EL (cell line): ENCODE results near the gene CLMN.
"Not testable (repeated sequence)": the region's sequence is repeated elsewhere in the genome, so short reads cannot be mapped to it uniquely, and the experiment has no call there.

Experiments
- DNase-seq: peaks from one replicate; pipeline ENCODE4 v3.0.0-alpha.2; 2016

The CLMN gene

DNA sequence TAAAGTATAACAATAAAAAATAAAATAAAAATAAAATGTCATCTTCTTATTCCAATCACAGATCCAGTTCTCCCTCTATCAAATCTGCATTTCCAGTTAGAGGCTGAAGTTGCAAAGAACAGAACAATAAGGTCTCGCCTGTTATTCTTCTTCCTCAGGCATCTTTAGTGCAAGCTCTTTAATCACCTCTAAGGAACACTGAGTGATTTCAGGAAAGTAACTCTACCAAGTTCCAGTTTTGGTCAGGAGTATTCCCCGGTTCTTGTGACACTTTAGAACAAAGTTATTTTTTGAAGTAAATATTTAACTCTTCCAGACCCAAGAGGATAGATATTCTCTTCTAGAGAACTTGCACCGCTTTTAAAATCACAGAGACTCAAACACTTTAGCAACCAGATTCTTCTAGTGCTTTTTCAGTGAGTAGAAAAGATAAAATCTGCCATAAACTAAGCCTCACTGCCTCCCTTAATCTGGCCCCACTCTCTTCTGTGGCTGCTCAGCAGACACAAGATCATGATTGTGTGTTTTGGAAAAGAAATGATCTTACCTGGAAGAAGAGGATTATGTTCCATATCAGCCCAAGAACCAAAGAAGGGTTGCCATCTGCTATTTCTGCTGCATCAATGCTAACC, 104.5 kb downstream of the CLMN start:
- DNase-seq = no peak

DNA sequence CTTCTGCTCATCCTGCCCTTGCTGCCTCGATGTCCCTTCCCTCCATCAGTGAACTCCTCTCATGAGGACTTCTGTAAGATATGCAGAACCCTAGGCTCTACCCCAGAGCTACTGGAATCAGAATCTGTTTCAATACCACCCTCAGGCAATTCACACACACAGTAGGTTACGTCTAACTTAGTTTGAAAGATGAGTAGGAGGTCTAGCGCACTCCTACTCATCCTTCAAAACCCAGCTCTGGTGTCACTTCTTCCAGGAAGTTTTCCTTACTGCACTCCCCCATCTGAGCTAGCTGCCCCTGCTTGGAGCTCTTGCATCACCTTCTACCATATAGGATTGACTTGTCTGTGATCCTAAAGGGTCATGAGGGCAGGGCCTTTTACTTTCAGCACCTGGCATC, 105.9 kb downstream of the CLMN start:
- DNase-seq = no peak

DNA sequence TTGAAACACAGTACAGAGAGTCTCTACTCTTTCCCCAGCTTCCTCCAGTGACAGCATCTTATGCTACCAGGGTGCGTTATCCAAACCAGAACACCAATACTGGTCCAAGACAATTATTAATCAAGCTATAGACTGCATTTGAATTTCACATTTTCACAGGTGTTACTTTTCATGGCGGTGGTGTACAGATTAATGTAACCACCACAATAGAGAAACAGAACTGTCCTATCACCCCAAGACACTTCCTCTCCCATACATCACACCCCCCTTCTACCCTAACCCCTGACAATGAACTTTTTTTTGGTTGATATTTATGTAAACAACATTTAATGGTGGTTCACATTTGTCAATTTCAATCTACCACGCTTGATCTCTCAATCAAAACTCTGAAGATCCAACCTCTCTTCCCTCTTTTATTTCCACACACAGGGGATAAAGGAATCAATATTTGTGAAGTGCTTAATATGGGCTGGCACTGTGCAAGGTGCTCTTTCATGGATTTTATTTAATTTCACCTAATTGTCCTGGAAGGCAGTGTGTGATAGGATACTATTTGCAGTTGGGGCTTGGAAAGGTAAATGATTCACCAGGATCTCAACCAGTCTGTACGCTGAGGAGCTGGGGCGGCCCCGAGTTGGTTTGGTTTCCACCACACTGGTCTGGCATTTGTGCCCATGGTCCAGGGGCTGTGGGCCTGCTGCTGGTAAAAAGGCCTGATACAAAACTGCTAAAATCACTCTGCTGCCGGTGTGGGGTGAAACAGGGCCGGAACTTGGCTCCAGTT, 107.8 kb downstream of the CLMN start:
- DNase-seq = no peak

DNA sequence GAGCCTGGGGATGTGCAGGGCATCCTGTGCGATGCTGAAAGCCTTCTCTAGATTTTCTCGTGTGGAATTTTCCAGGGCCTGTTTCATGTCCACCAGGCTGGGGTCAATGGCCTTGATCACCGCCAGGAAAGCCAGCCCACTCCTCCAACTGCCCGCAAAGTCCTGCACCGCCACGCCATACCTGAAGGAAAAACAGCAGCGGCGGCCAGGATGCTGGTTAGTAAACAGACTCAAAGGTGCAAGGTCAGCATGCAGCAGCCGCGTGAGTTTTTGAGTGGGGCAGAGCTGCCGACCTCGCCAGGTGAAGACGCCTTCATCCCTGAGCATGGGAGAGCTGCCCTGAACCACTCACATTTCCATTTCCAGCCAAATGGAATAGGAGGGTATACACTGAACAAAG, 109.0 kb downstream of the CLMN start:
- DNase-seq = no peak

DNA sequence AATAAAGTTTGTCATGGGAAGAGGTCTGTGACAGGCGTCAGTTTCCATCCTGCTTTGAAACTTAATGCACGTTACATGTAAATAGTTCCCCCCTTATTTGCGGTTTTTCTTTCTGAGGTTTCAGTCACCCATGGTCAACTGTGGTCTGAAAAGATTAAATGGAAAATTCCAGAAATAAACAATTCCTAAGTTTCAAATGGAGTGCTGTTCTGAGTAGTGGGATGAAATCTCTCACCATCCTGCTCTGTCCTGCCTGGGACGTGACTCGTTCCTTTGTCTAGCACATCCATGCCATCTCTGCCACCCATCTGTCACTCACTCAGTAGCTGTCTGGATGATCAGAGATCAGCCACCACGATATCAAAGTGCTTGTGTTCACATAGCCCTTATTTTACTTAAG, 111.1 kb downstream of the CLMN start:
- no peak for DNase-seq

DNA sequence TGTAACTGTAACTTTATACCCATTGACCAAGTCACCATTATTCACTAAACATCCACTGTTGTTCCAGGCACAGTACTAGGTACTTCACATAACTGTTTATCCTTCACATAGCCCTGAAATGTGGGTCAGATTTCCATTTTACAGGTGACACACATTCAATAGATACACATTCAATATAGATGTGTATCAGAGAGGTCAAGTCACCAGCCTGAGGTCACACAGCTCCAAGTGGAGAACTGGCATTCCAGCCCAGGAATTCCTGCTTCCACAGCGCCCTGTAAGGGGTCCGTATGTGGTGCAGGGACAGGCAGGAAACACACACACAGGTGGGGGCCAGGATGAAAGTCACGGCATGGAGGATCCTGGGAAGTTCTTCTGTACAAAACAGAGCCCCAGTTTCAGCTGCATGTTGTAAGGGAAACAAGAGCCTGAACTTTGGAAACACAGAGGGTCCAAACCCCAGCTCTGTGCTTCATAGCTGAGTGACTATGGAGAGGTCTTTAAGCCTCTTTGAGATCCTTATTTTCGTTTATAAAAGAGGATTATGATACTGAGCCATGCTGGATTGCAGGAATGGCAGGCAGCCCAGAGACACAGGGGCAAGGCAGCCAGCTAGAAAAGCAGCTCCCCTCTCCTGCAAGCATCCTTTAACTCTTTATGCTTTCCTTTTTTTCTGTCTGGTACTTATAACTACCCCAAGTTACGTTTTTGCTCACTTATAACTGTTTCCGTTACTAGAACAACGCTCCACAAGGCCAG, 112.1 kb downstream of the CLMN start:
- no peak for DNase-seq

DNA sequence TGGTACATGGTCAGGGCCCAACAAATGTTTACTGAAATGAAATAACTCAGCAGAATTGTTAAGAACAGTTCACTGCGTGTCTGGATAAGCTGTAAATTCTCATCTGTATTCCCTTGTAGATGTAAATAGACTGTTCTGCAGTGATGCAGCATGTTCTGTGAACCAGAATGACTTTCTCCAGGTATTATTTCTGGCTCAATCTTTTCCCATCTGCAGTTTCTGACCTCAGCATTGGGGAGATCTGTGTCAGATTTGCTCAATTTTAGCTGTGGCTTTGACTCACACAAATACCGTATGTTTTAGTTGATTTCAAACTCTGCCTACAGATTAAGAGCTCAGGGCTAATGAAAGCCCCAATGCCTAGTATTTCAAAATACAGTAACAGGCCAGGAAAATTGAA, 113.2 kb downstream of the CLMN start:
- DNase-seq = no peak

DNA sequence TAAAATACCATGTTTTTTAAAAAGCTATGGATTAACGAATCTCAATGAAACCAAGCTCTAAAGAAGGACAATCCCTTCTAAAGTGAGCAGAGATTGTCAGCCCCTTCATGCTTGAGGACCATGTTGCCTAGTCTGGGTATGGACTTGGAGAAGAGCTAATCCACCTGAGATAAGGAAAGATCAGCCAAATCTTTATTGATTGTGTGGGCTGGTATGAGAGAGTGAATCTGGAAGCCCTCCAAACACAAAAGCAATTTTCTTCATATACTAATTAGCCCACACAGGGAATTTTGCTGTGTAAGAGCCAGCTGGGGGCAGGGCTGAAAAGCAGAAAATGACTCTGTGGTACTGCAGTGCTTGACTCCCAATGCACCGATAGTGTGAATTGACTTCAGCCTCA, 115.0 kb downstream of the CLMN start:
- DNase-seq = no peak

DNA sequence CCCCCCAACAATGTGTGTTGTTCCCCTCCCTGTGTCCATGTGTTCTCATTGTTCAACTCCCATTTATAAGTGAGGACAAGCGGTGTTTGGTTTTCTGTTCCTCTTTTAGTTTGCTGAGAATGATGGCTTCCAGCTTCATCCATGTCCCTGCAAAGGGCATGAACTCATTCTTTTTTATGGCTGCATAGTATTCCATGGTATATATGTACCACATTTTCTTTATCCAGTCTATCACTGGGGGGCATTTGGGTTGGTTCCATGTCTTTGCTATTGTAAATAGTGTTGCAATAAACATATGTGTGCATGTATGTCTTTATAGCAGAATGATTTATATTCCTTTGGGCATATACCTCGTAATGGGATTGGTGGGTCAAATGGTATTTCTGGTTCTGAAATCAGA, 118.0 kb downstream of the CLMN start:
- DNase-seq = not testable (repeated sequence)

DNA sequence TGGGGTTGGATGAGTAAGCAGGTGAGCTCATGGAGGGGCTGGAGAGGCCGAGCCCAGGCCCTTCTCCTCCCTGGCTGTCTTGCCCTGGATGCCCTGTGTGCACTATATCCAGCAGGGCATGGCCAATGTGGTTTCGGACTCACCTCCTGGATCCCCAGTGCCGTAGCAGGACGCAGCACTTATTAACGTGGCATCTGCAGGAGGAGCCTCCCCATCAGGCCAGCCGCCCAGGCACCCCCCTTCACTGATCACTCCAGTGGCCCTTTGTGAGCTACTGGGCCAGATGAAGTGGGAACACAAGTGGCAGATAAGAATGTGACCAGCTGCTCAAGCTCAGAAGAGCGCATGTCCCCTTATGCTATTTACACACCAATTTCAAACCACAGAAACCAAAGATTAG, 119.3 kb downstream of the CLMN start:
- no peak for DNase-seq

DNA sequence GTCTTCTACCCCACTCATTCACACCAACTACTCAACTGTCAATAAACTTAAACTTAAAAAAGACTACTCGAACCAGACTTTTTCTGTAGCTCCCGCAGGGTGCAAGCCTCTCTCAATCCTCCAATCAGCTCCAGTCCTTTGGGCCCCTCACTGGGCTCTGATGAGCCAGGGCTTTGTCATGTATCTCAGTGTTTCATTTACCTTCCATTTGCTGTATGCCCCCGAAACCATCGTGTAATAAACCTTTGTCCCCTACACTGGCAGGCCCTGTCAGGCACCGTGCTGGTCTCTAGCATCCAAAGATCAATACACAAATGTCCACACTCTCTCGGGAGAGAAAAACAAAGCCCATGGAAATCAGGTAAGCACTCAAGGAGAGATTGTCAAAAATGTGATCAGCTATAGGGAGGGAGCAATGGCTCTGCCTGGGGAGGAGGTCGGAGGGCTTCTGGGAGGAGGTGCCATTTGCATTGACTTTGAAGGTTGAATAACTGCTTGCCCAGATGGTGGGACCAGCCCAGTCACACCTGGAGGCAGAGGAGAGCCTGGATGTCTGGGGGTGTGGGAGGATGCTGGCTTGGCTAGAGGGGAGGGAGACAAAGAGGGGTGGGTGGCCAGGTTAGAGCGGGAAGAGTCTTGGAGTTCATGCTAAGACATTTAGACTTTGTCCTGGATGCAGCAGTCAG, 120.3 kb downstream of the CLMN start:
- no peak for DNase-seq

DNA sequence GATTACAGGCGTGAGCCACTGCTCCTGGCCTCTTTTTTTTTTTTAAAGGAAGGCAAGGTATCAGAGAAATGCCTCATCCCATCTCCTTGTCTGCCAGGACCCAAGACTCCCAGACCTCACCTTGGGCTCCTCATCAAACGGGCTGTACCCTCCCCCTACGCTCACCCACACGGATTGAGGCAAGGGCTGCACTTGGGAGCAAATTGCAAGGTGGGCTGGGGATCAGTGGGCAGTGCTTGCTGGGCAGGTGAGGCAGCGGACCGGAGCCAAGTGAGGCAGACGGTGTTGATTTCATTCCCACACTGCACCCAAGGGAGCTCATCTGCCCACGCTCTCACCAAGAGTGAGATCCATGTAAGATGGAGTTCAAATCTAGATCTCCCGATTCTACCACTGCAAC, 121.4 kb downstream of the CLMN start:
- DNase-seq = no peak

DNA sequence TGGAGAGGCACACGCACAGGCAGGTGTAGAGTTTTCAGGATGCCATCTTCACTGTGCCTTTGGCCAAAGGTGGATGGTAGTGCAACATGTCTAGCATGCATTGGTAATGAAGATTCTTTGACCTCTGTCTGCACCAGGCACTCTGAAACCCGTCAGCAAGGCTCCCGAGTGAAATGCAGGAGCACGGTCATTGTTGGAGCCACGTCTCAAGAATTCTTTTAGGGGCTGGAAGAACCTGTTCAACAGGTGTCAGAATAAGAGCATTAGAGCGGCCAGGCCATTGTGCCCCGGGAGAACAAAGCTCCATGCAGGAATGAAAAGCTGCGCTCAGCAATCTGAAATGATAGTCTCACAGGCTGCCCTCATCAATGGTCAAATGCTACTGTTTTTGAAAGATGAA, 122.2 kb downstream of the CLMN start:
- no peak for DNase-seq

DNA sequence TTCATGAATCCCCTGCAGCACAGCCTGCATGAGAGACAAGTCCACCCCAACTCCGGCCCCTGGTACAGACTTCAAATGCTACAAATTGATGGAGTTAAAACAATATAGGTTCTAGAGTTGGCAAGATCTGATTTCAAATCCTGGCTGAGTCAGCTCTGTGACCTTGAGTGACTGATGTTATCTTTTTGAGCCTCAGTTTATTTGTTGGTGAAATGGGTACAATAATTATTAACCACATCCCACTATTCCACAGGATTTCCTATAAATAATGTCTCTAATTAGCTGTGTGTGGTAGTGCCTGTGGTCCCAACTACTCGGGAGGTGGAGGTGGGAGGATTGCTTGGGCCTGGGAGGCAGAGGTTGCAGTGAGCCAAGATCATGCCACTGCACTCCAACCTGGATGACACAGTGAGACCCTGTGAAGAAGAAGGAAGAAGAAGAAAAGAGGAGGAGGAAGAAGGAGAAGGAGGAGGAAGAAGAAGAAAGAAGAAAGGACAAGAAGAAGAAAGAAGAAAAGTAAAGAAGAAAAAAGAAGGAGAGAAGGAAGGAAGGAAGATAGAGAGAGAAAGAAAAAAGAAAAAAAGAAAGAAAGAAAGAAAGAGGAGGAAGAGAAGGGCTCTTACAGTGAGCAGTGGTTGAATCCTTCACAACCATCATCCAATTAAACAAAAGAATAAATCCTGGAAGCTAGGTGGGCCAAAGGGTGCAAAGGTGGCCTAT, 122.7 kb downstream of the CLMN start:
- DNase-seq = no peak

DNA sequence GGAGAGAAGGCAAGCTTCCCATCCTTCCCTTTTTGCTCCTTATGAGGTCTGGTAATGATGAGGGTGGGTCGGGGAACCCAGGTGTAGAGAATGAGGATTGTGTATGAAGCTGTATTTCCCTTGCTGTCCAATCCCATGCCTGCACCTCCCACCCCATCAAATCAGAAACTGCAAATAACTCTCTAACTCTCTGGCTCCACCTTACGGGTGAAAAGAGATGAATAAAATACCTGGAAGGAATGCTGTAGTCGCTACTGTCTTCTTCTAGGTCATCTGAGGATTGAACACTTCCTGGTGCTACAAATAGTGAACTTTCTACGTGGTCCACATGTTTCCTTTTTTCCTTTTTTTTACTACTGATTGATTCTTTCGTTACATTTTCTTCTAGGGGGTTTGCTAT, 123.4 kb downstream of the CLMN start:
- DNase-seq = no peak

DNA sequence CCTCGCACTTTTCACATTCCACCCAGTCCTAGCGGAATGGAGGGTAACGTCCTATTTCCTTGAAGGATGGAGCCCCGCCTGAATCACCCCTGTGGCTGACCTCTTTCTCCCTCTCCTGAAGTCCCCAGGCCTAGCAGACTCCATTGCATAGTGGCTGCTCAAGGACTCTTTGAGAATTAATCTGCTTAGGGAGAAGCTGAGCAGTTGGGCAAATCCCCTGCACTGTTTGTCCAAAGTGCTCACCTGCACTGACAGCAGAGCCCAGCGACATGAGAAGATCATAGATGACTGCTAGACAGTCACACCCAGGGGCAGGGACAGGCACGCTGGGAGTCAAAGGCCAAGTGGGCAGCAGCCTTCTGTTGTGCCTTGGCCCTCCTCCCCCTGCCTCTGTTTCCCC, 124.7 kb downstream of the CLMN start:
- DNase-seq = no peak

DNA sequence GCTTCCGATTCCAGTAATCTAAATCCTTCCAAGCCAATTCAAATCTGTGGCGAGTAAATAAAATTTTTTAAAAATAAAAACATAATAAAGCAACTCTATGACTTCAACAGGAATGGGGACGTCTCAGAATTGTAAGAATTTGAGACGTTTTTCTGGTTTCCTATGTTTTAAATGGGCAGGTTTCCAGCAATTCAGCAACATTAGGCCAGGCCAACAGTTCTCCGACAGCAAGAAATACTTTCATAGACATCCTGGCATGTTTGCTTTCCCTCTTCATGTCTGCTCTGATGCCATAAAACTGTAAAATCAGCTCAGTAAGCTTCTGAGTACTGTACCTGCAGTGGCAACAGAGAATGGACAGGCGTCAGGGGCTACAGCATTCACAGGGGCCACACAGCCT, 126.6 kb downstream of the CLMN start:
- DNase-seq = no peak

DNA sequence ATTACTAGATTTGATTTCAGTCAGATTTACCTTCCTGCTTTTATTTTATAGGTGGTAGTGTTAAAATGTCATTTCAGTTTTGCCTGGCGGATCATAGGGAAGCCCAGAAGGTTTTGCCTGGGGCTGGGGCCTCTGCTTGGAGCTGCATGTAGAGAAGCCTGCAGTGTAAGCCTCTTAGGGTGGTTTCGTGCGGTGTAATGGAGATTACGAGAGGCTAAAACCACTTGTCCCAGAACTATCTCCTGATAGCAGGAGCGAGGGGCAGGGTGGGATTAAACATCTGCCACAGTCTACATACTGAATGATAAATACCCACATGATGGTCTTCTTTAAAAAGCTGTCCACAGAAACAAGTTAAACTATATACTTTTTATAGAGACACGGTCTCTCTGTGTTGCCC, 127.4 kb downstream of the CLMN start:
- DNase-seq = no peak

DNA sequence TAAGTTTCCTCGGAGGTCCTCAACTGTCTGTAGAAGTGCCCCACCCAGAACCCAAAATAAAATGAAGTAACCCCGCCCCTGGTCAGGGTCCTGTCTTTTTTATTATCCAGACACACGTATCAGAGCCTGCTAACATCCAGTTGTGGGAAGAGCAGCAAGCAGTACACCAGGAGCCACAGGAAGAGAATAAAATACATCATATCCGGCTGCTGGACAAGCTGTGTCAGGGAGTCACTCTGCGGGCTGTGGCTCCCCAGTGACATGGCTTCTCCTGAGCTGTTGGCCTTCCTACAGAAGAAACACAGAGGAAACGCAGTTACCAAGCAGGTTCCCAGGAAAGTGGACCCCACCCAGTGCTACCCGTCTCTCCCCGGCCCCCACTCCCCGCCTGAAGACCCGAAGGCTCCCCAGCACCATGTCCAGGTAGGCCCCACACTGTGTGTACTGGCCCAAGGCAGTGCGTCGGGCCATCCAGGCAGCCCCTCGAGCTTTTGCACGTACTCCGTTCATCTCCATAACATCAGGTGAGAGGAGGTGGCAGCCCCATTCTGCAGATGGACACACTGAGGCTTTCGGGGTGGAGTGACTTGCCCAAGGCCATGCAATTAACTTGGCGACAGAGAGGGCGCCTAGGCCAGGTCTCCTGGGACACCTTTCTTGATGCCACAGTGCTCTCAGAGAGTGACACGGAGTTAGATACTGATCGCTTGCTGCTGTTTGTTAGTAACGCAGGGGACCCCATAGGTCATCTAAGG, 128.1 kb downstream of the CLMN start:
- no peak for DNase-seq

DNA sequence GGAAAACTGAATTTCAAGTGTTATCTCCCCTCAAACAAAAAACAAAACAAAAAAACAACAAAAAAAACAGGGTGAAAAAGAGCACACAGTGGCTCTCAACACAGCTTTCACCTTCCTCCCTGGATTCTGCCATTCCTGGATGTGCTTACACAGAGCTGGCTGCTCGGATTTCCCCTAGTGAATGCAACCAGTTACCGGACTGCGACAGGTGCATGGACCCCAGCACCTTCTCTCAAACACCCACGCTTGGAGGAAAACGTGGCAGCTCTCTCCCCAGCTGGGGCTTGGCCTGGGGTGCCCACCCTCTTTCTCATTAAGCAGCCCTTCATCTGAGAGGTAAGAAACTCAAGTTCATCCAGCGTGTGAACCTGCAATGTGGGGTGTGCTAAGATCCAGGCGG, 128.9 kb downstream of the CLMN start:
- no peak for DNase-seq

DNA sequence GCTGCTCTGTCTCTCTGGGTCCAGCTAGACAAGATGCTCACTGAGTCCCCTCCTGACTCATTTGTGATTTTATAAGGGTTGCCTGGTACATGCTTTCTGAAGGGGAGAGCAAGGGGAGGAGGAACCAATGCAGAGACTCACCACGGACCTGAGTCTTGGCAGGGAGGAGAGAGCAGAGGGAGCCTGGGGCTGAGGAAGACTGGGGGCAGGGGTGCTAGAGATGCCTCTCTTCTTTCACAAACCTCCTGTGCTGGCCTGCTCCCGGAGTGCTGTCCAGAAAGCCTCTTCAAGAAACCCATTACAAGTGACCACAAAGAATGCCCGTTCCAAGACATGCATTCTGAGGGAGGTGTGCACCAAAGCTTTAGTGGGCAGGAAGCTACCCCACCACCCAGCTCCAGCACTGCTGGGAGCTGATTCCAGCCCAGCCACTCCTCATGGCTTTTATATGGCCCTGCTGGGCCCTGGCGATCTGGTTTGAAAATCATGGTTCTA, 129.3 kb downstream of the CLMN start:
- no peak for DNase-seq
